HL-60/S4 treated with retinoic acid at 250 ng/mL for 4 days and 3 days (cell line): ENCODE results near the gene ATP6V1B1.

Source experiments
- in situ Hi-C: fragments of 300-500 bp; cut with MboI; formaldehyde crosslinking; loops from 2 replicates; pipeline ENCODE4 v1.7.0; 2022; ENCODE audit warnings: low sequenced_read_pairs

The ATP6V1B1 gene

GRCh38 chr2:70901227-70902066 is 34.3 kb upstream of the ATP6V1B1 start:
- in situ Hi-C loops, result no loop called here

GRCh38 chr2:70902067-70902442 is 33.6 kb upstream of the ATP6V1B1 start:
- in situ Hi-C loops, result no loop called here

- in situ Hi-C loops, result no loop called here
Observed at GRCh38 chr2:70902579-70902978, 33.1 kb upstream of the ATP6V1B1 start.

- in situ Hi-C loops, result no loop called here
Observed at GRCh38 chr2:70903171-70903570, 32.5 kb upstream of the ATP6V1B1 start.

GRCh38 chr2:70903641-70904340 is 31.9 kb upstream of the ATP6V1B1 start:
- in situ Hi-C loops, result no loop called here

DNA sequence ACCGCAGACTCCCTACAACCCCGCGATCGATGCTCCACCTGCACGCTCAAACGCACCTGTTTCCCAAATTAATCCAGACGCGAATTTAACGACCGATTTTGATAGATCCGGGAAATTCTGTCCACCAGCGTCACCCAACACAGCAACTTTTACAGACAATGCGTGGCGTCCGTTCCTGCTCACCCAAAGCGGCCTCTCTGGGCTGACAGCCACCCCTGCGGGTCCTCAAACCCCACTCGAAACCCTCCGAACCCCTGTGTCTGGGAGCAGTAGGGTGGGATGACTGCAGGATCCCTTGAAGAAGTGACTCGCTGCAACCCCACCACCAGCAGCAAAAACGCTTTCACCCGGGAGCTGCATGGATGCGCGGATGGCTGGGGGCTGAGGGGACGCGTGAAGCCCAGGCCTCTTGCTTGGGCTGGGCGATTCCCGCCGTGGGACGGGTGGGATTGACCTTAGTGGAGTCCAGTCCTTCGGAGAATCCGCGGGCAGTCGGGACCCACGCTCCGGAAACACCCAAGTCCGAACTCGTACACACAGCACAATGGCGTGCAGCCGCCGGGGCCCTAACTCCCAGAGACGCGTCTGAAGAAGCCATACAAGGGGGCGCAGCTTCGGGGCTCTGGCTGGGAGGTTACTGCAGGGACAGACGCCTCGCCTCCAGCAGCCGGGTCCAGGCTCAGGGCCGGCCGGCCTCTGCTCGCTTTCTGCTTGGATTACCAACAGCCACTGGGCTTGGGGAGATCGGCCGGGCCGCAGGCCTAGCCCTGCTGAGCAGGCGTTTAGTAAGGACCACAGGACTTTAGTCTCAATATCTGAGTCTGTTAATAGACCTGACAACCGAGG is 31.1 kb upstream of the ATP6V1B1 start:
- in situ Hi-C loops, result no loop called here

- in situ Hi-C loops, result no loop called here
Observed at GRCh38 chr2:70905443-70906421, 30.0 kb upstream of the ATP6V1B1 start.

DNA sequence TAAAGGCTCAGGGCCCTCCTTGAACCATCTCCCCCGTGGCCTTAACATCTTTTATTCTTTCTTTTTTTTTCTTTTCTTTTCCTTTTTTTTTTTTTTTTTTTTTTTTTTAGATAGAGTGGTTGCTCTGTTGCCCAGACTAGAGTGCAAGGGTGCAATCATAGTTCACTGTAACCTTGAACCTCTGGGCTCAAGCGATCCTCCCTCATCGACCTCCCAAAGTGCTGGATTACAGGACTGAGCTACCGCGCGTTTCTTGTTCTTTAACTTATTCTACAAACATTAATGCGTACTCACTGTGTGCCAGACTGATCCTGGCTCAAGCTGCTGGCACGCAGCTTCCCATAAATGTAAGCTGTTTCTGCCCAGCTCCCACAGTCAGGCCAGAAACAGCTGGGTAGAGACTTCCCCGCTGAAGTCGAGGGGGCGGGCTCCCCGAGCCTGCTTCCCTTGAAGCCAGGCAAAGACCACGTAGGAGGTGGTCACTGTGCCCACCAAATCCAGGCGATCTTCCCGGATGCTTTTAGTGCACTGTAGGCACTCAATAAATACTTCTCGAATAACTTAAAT is 29.2 kb upstream of the ATP6V1B1 start:
- in situ Hi-C loops, result no loop called here

- in situ Hi-C loops, result no loop called here
Observed at GRCh38 chr2:70907130-70908057, 28.3 kb upstream of the ATP6V1B1 start.

- in situ Hi-C loops, result no loop called here
Observed at GRCh38 chr2:70916291-70916690, 19.4 kb upstream of the ATP6V1B1 start.

- in situ Hi-C loops, result no loop called here
Observed at GRCh38 chr2:70918016-70918415, 17.7 kb upstream of the ATP6V1B1 start.

- in situ Hi-C loops, result no loop called here
Observed at GRCh38 chr2:70919672-70920366, 15.9 kb upstream of the ATP6V1B1 start.

DNA sequence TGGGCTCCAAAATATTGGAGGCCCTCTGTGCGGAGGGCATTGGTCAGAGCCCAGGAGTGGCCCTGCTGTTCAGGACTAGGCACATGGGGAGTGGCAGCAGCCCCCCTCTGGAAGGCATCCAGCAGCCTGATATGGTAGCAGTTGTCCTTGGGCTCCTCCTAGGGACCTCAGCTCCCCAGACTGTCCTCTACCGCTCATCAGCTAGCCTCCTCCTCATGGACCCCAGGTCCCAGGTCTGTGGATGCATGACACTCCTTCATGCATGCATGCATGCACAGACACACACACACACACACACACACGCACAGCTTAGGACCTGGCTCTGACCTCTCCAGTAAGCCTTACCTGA is 15.4 kb upstream of the ATP6V1B1 start:
- in situ Hi-C loops, result no loop called here

- in situ Hi-C loops, result no loop called here
Observed at GRCh38 chr2:70921031-70921430, 14.7 kb upstream of the ATP6V1B1 start.

DNA sequence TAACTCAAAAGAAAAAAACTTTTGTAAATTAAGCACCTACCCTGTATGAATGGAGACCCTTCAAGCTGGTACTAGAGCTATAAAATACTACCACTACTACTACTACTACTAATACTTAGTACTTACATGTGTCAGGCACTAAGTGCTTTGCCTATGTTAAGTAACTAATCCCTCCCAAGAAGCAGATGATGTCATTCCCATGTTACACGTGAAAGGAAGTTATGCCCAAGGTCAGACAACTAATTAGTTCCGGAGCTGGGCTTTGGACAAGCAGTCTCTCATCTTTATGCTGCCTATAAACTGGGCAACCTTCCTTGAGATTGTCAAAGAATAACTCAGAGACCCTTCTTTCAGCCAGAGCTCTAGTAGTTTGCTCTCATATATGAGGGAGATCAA is 13.9 kb upstream of the ATP6V1B1 start:
- in situ Hi-C loops, result no loop called here

GRCh38 chr2:70922235-70923234 is 13.2 kb upstream of the ATP6V1B1 start:
- in situ Hi-C loops, result no loop called here

- in situ Hi-C loops, result no loop called here
Observed at GRCh38 chr2:70923378-70924015, 12.2 kb upstream of the ATP6V1B1 start.
